ENCODE measurements around the gene MARK3. TPM values are rescaled to one million over a fixed set of nuclear protein-coding genes. Genes with fewer than 3 reads are reported as not detected.

The MARK3 gene
- total RNA-seq, 1 donor from 2014 or later, result 138 TPM

- DNase-seq (ENCODE audit: low spot score, unreplicated experiment), result no peak
- H3K27ac Mint-ChIP-seq, result peak overlapping the region; percentile 20
- no peak for TF ChIP-seq CTCF (IDR thresholded peaks at IDR 0.05; ENCODE audit: unreplicated experiment)
- no peaks in the 10 kb centered on the region for H3K9me3 Mint-ChIP-seq (ENCODE audit: low read depth)
- H3K4me1 Mint-ChIP-seq (ENCODE audit: low read depth), result no peaks in the 10 kb centered on the region
- no peak overlapping the region for H3K4me3 Mint-ChIP-seq (ENCODE audit: low read depth)
- no peaks in the 10 kb centered on the region for H3K27me3 Mint-ChIP-seq
- peaks cover 6% of the 10 kb centered on the region for H3K36me3 Mint-ChIP-seq (ENCODE audit: insufficient read depth)
These were observed 47.4 kb downstream of the MARK3 start for GRCh38 chr14:103432627-103433026.

GRCh38 chr14:103433916-103434563 lies 48.8 kb downstream of the MARK3 start:
- no peaks in the 10 kb centered on the region for H3K4me1 Mint-ChIP-seq (ENCODE audit: low read depth)
- no peak overlapping the region for H3K4me3 Mint-ChIP-seq (ENCODE audit: low read depth)
- peaks cover 6% of the 10 kb centered on the region for H3K36me3 Mint-ChIP-seq (ENCODE audit: insufficient read depth)
- no peak overlapping the region for H3K27ac Mint-ChIP-seq
- no peak for DNase-seq (ENCODE audit: low spot score, unreplicated experiment)
- TF ChIP-seq CTCF (IDR thresholded peaks at IDR 0.05; ENCODE audit: unreplicated experiment), result no peak
- no peaks in the 10 kb centered on the region for H3K9me3 Mint-ChIP-seq (ENCODE audit: low read depth)
- no peaks in the 10 kb centered on the region for H3K27me3 Mint-ChIP-seq

- Mint-ChIP-seq H3K27ac (no peak overlapping the region), H3K27me3 (no peaks in the 10 kb centered on the region), H3K9me3 (ENCODE audit: low read depth) (no peaks in the 10 kb centered on the region), H3K4me1 (ENCODE audit: low read depth) (no peaks in the 10 kb centered on the region), H3K36me3 (ENCODE audit: insufficient read depth) (peaks cover 12% of the 10 kb centered on the region), H3K4me3 (ENCODE audit: low read depth) (no peak overlapping the region)
- DNase-seq (ENCODE audit: low spot score, unreplicated experiment), result no peak
- TF ChIP-seq CTCF (IDR thresholded peaks at IDR 0.05; ENCODE audit: unreplicated experiment), result no peak
These were observed 49.7 kb downstream of the MARK3 start for GRCh38 chr14:103434868-103435442.

- DNase-seq (ENCODE audit: low spot score, unreplicated experiment), result no peak
- peak overlapping the region; percentile 73 for H3K27ac Mint-ChIP-seq
- no peaks in the 10 kb centered on the region for H3K4me1 Mint-ChIP-seq (ENCODE audit: low read depth)
- no peaks in the 10 kb centered on the region for H3K9me3 Mint-ChIP-seq (ENCODE audit: low read depth)
- TF ChIP-seq CTCF (IDR thresholded peaks at IDR 0.05; ENCODE audit: unreplicated experiment), result no peak
- no peak overlapping the region for H3K4me3 Mint-ChIP-seq (ENCODE audit: low read depth)
- peaks cover 17% of the 10 kb centered on the region for H3K36me3 Mint-ChIP-seq (ENCODE audit: insufficient read depth)
- H3K27me3 Mint-ChIP-seq, result no peaks in the 10 kb centered on the region
These were observed 51.3 kb downstream of the MARK3 start for GRCh38 chr14:103436533-103436932.

- Mint-ChIP-seq H3K27me3 (no peaks in the 10 kb centered on the region), H3K27ac (no peak overlapping the region), H3K9me3 (ENCODE audit: low read depth) (no peaks in the 10 kb centered on the region), H3K4me1 (ENCODE audit: low read depth) (peaks cover 15% of the 10 kb centered on the region), H3K36me3 (ENCODE audit: insufficient read depth) (peaks cover 11% of the 10 kb centered on the region), H3K4me3 (ENCODE audit: low read depth) (no peak overlapping the region)
- TF ChIP-seq CTCF (IDR thresholded peaks at IDR 0.05; ENCODE audit: unreplicated experiment), result no peak
- DNase-seq (ENCODE audit: low spot score, unreplicated experiment), result no peak
These were observed 57.1 kb downstream of the MARK3 start for GRCh38 chr14:103442288-103442687.
